ENCODE data around the gene HLA-E. TPM values are rescaled to one million over a fixed set of nuclear protein-coding genes. Genes with fewer than 3 reads are reported as not detected.
A peak's percentile ranks its signal among the peaks of the same experiment; 100 is the strongest.
"Not testable (repeated sequence)": the region's sequence is repeated elsewhere in the genome, so short reads cannot be mapped to it uniquely, and the experiment has no call there.

Gene HLA-E
- total RNA-seq, 1 donor from 2014 or later: 179 TPM

DNA sequence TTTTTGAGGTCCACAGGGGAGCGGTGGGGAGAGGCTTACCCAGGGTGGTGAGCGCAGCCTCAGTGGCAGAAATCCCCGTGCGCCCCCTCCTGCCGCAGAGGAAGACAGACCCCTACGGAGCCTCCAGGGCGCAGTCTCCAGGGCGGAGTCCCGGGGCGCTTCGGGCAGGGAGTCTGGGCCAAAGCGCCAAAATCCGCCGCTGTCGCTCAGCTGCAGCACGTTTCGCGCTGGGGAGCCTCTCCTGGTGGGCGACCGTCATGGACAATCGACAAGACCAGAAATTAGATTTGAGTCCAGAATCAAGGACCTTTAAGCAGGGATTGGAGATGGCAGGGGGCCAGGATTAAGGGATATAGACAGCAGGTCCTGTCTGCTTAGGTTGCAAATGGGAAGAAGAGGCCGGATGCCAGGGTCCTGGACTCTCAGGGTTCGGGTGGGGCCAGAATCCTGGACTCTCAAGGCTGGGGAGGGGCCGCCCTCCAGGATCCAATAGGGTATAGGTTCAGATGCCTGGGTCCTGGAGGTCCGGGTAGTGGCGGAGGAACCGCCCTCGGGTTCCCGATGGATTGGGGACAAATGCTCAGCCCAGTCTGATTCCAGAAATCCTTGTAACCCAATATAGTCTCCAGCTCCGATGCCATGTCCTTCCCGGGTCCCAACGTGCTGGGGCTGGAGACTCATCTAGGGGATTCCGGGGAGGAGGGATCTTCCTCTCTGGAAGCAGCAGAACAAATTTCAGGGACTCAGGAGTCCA lies 7.9 kb upstream of the HLA-E start:
- DNase-seq: no peak

DNA sequence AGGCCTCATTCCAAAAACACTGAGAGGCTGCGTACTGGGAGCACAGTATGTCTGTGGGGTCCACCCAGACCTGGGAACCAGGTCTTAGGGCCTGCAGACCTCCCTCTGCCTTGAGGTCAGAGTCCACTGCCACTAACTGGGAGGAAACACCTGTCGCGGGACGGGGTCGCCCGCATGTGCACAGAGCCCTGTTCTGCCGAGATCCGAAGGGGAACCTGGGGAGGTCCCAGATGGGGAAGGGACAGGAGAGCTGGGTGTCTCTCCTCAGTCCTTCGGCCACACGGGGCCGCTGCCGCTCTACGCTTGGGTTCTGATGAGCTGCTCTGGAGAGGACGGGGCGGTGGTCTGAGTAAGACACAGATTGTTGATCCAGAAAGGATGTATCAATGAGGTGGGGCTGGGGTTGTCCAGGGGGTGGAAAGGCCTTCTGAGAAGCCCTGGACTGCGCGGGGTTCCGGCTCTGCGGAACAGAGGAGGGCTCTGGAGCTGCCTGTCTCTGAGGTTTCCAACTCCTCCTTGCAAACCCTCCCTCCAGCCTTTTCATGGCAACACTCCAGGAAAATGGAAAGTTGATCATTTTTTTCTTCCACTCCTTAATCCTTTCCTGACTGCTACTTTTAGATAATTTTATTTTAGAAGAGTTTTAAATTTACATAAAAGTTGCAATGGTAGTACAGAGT lies 7.2 kb upstream of the HLA-E start:
- DNase-seq: peak; percentile 85

GRCh38 chr6:30483677-30484279 lies 5.5 kb upstream of the HLA-E start:
- DNase-seq: peak; percentile 78

DNA sequence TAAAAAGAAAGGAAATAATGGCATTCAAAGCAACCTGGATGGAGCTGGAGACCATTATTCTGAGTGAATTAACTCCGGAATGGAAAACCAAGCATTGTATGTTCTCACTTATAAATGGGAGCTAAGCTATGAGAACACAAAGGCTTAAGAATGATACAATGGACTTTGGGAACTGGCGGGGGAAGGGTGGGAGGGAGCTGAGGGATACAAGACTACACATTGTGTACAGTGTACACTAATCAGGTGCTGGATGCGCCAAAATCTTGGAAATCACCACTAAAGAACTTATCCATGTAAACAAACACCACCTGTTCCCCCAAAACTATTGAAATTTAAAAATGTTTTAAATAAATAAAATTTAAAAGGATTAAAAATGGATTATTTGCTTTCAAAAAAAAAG lies 4.1 kb upstream of the HLA-E start:
- DNase-seq: no peak

- DNase-seq: no peak
Measured at GRCh38 chr6:30487926-30488325, 1.4 kb upstream of the HLA-E start.

DNA sequence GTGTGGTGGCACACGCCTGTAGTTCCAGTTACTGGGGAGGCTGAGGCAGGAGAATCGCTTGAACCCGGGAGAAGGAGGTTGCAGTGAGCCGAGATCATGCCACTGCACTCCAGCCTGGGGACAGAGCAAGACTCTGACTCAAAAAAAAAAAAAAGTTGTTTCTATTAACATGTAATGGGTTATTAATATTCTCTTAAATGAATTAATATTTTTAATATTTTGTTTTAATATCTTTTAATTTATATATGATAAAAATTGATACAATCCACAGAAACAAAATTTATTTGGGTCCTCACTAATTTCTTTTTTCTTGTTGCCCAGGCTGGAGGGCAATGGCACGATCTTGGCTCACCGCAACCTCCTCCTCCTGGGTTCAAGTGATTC lies 620 bp upstream of the HLA-E start:
- DNase-seq: not testable (repeated sequence)

DNA sequence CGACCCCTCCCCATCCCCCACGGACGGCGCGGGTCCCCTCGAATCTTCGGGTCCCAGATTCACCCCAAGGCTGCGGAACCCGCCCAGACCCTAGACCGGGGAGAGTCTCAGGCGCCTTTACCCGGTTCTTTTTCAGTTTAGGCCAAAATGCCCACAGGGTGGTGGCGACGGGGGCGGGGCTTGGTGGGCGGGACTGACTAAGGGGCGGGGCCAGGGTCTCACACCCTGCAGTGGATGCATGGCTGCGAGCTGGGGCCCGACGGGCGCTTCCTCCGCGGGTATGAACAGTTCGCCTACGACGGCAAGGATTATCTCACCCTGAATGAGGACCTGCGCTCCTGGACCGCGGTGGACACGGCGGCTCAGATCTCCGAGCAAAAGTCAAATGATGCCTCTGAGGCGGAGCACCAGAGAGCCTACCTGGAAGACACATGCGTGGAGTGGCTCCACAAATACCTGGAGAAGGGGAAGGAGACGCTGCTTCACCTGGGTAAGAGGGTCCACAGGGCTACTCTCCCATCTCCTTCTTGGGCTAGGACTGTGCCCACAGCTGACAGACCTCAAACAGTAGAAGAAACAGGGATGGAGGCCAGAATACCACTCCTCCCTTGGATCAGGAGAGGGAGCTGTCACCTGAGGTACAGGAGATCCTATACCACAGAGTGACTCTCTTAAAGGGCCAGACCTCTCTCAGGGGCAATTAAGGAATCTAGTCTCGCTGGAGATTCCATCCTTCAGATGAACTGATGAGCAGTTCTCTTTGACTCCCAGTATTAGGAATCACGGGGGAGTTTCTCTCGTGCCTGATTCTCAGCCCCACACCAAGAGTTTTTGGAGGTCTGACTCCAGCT lies 942 bp downstream of the HLA-E start:
- DNase-seq: peak; percentile 61

DNA sequence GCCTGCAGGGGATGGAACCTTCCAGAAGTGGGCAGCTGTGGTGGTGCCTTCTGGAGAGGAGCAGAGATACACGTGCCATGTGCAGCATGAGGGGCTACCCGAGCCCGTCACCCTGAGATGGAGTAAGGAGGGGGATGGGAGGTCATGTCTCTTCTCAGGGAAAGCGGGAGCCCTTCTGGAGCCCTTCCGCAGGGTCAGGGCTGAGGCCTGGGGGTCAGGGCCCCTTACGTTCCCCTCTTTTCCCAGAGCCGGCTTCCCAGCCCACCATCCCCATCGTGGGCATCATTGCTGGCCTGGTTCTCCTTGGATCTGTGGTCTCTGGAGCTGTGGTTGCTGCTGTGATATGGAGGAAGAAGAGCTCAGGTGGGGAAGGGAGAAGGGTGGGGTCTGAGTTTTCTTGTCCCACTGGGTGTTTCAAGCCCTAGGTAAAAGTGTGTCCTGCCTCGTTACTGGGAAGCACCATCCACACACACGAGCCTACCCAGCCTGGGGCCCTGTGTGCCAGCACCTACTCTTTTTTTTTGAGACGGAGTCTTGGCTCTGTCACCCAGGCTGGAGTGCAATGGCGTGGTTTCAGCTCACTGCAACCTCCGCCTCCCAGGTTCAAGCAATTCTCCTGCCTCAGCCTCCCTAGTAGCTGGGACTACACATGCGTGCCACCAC lies 2.1 kb downstream of the HLA-E start:
- not testable (repeated sequence) for DNase-seq

GRCh38 chr6:30491991-30492952 lies 3.0 kb downstream of the HLA-E start:
- DNase-seq: no peak

GRCh38 chr6:30493643-30494250 lies 4.4 kb downstream of the HLA-E start:
- no peak for DNase-seq

GRCh38 chr6:30494291-30494861 lies 5.1 kb downstream of the HLA-E start:
- DNase-seq: no peak

GRCh38 chr6:30495060-30495459 lies 5.8 kb downstream of the HLA-E start:
- not testable (repeated sequence) for DNase-seq

DNA sequence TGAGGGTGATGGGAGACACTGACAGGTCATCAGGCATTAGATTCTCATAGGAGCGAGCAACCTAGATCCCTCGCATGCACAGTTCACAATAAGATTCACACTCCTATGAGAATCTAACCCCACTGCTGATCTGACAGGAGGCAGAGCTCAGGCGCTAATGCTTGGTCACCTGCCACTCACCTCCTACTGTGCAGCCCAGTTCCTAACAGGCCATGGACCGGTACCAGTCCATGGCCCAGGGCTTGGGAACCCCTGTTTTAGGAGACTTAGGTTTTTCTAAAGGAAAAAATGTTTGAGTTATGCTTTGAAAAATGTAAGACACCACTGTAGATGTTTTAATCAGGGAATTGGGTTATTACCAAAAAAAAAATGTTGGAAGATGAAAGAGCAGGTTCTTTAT lies 6.7 kb downstream of the HLA-E start:
- DNase-seq: no peak

GRCh38 chr6:30497261-30497599 lies 7.9 kb downstream of the HLA-E start:
- not testable (repeated sequence) for DNase-seq

DNA sequence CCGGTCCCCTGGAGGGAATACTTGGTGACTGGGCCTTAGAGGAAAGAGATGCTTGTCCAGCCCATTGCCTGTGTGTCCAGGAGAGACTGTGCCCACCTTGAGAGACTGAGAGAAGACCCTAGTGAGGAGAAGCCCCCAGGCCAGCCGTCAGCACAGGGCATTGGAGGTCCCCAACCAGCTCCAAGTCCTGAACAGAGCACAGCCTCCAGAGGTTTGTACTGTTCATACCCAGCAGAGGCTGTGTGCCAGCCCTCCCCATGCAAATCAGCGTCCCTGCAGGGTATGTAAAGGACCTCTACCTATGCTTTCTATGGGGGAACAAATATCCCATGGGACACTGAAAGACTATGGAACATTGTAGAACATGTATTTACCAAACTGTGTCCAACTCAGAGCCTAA lies 8.4 kb downstream of the HLA-E start:
- DNase-seq: no peak

- DNase-seq: not testable (repeated sequence)
Measured at GRCh38 chr6:30498705-30499104, 9.4 kb downstream of the HLA-E start.

GRCh38 chr6:30500421-30501355 lies 11.4 kb downstream of the HLA-E start:
- DNase-seq: no peak

DNA sequence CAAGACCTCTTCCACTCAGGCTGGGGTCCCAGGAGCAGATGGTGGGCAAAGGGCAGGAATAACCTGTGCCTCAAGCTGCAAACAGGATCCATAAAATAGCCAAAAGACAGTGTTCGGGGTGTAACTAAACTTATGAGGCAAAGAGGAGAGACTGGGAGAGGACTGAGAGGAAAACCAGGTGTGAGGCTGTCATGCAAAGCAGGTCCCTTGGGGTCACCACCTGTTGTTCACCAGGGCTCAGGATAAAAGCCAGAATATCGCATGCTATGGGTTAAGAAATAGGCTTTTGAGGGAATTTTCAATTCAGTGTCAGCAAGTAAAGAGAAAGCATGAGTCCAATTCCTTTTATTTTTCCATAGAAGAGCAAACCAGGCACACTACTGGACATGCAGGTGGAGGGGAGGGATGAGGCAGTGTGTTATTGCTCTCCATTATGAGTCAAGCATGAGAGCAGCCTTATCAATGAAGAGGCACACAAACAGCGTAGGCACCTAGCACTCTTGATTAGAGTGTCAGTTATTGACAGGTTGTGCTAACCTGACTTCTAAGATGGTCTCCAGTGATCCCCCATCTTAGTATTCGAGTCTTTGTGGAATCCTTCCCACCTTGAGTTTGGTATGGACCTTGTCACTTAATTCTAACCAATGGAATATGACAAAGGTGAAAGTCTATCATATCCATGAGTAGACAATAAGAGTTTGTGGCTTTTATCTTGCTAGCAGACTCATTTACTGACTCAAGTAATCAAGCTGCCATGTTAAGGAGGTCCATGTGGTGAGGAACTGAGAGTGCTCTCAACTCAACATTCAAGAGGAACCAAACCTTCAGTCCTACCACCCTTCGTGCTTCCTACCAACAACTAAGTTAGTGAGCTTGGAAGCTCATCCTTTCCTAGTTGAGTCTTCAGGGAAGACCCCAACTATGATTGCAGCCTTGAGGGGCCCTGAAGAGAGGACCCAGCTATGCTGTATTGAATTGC lies 18.8 kb downstream of the HLA-E start:
- no peak for DNase-seq
